Stimulated activated CD4-positive, alpha-beta T cell treated with anti-CD3 and anti-CD28 coated beads, Interleukin-15, amount 100 ng/mL, for 24 hours (primary cell): Measurements from ENCODE around the gene UTS2R.
A peak's percentile ranks its signal among the peaks of the same experiment; 100 is the strongest.
"Not testable (repeated sequence)": the region's sequence is repeated elsewhere in the genome, so short reads cannot be mapped to it uniquely, and the experiment has no call there.

Source experiments
- DNase-seq: peaks from one replicate; pipeline ENCODE4 v3.0.0-alpha.2; 2020

The UTS2R gene

DNA sequence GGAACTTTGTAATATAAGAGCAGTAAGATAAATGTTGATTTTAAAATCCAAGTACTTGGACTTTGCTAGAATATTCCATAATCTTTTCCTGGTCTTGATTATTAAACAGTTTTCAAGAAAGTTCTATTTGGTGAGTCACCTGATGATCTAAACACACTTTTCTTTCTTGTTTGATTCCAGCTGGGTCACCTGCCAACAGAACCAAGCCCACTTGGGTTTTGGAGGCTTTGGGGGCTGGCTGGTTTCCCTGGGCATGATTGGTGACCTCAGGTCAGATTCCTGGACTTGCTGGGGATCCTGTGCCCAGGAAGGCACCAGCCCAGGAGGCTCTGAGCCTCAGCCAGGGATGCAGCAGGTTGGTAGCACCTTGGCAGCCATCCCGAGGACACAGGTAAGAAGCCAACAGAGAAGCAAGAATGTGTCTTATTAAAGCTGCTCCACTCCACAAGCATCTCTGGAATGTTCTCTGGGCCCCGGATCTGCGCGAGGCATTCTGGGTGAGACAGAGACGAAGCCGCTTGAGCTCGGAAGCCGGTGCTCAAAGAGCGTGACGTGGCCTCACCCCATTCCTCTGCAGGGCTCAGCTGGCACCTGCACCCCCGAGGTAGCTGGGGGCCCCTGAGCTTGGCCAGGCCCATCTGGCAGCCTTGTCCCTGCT lies 15.7 kb upstream of the UTS2R start:
- DNase-seq: no peak

DNA sequence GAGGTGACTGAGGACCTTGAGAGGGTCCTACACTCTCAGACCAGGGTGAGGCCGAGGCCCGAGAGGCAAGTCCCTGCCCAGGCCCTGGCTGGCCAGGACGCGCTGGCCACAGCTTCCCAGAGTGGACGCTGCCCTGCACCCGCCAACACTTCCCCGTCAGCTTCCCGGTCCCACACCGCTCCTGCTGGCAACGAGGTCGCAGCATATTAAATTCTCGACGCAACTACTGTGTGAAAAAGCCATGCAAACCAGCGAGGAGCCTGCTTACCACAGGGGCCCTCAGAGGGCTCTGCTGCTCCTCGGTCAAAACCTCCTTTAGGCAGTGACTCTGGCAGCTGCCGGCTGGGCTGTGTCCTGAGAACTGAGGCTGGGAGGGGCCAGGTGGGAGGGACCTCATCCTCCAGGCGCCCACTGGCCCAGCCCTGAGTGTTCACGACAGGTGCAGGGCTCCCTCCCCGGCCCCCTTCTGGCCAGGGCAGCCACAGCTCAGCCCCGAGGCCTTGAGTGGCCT lies 14.7 kb upstream of the UTS2R start:
- no peak for DNase-seq

DNA sequence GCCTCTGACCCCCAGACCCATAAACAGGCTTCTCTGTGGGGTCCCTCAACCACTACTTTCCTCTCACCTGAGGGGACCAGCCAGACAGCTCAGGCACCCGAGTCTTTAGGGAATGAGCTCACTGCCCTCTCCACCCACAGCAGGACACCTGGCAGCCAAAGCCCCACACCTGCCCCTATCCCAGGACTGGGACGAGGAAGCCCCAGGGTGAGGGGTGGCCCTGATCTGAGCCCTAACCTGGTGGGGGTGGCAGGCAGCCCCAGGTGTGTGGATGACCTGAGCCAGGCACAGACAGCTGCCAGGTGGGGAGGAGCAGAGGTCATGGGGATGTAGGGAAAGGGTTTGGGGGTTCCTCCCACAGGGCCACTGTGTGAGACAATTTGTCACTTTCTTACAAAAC lies 14.2 kb upstream of the UTS2R start:
- DNase-seq: no peak

DNA sequence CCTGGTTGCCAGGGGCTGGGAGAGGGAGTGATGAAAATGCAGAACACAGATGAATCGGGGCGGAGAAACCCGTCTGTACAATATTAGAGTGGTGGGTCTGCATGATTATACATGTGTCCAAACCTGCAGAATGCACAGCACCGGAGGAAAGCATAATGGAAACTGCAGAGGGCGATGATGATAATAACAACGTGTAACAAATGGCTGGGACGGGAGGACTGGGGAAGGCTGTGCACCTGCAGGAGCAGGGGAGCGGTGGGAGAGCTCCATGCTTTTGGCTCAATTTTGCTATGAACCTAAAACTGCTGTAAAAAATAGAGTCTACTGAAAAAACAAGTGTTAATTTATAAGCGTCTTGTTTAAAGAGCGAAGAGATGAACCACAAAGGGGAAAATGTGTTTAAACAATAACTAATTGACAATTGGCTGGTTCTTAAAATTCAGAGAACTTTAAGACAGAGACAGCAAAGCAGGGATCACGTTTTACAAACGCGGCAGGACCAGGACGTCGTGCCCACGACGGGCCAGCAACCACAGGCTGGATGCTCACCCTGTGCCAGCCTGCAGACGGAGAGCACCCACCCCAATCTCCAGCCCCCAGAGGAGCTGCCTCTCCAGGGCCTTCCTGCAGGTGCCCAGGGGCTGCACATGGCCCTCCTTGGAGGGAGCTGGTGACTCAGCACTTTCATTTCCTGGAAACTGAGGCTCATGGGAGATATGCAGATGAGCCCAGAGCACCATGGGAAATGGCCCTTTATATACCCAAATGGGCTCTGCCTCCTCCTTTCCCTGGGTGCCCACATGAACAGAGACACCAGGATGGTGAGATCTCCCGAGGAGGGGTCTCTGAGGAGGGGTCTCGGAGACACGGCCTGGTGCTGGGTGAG lies 12.9 kb upstream of the UTS2R start, which contains the start of gene TEX19:
Gene TEX19 (plus strand): TSS at position 783 of the 886 bp plus-strand sequence. CDS start 2,904 bp downstream, outside the sequence.
- peak; percentile 31 for DNase-seq

DNA sequence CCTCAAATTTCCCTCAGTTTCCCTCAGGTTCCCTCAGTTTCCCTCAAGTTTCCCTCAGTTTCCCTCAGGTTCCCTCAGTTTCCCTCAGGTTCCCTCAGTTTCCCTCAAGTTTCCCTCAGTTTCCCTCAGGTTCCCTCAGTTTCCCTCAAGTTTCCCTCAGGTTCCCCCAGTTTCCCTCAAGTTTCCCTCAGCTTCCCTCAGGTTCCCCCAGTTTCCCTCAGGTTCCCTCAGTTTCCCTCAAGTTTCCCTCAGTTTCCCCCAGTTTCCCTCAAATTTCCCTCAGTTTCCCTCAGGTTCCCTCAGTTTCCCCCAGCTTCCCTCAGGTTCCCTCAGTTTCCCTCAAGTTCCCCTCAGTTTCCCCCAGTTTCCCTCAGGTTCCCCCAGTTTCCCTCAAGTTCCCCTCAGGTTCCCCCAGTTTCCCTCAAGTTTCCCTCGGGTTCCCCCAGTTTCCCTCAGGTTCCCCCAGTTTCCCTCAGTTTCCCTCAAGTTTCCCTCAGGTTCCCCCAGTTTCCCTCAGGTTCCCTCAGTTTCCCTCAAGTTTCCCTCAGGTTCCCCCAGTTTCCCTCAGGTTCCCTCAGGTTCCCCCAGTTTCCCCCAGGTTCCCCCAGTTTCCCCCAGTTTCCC lies 12.0 kb upstream of the UTS2R start:
- DNase-seq: not testable (repeated sequence)

DNA sequence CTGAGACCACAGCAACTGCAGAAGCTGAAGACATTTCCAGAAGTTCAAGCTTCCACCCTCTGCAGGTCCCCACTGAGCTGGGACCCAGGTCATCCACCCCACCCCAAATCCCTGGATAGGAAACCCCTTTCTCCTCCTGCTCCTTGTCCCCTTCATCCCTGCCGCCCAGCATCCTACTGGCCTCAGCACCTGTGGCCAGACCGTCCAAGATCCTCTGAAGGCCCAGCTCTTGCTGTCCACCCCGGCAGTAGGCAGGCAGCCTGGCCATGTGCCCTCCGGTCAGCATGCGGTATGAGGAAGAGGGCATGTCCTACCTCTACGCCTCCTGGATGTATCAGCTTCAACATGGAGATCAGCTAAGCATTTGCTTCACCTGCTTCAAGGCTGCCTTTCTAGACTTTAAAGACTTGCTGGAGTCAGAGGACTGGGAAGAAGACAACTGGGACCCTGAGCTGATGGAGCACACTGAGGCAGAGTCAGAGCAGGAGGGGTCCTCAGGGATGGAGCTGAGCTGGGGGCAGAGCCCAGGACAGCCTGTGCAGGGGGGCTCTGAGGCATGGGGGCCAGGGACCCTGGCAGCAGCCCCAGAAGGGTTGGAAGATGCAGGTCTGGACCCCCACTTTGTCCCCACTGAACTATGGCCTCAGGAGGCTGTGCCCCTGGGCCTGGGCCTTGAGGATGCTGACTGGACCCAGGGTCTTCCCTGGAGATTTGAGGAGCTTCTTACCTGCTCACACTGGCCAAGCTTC lies 9.5 kb upstream of the UTS2R start:
- no peak for DNase-seq

DNA sequence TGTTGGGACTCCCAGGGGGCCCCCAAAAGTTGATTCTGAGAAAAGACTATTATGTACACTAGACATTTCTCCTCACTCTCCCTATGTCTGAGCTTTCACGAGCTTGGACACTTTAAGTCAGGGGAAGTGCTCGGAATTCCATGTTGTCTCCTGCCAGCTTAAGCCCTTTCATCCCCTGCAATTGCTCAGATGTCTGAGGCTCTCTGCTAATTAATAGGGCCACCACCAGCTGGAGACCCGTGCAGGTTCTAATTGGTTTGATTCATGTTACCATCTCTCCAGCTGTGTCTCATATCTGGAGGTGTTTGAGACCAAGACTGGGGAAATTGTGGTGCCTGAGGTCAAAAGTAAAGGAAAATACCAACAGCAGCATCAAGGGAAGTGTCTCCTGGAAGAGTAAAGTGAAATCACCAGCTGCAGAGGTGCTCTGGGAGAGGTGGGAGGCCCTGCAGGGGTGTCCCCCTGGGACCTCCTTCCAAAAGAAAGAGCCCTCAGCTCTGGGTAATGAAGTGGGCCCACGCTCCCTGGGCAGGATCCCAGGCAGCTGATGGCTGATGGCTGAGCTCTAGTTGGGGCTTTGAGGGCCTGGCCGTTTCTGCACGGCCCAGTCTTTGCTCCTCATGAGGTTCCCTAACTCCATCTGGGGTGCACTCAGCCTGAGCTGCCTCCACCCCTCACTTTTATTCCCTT lies 5.8 kb upstream of the UTS2R start:
- DNase-seq: no peak

DNA sequence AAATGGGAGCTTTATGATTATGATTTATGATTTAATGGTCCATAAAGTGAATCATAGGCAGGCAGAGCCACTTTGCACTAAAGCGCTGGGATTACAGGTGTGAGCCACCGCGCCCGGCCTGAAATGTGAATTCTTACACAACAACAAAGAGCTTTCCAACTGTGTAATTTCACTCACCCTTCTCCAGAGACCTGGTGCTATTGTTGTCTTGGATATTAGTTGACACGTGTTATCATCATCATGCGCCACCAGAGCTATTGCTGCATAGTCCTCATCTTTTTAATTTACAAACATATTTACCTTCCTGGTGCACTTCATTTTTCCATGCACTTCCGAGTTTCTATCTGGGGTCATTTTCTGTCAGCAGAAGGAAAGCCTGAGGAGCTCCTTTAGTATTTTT lies 4.8 kb upstream of the UTS2R start:
- no peak for DNase-seq

DNA sequence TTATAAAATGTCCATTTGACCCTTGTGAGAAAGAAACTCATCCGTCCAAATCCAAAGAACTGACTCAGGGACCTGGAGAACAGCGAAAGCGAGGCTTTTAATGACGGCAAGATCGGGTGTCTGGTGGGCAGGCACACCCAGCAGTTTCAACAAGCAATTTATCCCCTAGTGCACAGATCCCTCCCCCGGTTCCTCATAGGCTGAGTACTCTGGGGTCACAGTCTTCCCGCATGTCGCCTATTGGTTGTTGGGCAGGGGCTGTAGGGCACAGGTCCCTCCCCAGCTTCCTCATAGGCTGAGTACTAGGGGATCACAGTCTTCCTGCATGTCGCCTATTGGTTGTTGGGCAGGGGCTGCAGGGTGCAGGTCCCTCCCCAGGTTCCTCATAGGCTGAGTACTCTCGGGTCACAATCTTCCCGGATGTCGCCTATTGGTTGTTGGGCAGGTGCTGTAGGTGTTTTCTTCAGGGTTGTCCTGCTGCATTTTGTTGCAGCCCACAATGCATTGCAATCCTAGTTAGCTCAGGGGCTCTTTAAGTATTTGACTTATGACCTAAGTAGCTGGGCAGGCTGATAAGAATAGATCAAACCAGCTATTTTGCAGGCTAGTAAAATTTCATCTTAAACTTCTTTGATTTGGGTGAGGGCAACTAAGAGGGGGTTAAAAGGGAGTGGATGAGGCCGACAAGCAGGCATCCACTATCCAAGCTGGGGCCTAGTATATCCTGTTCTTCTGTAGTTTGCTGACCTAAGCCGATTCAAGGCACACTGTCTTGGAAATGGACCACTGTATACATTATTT lies 3.6 kb upstream of the UTS2R start:
- DNase-seq: no peak

DNA sequence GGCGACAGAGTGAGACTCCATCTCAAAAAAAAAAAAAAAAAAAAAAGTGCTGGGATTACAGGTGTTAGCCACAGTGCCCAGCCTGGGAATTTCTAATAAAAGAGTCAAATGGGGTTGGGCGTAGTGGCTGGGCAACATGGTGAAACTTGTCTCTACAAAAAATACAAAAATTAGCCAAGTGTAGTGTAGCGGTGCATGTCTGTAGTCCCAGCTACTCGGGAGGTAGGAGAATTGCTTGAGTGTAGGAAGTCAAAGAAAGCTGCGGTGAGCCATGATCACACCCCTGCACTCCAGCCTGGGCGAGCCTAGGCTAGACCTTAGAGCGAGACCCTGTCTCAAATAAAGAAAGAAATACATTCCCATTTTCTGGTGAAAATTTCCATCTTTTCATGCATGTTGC lies 2.4 kb upstream of the UTS2R start:
- no peak for DNase-seq

DNA sequence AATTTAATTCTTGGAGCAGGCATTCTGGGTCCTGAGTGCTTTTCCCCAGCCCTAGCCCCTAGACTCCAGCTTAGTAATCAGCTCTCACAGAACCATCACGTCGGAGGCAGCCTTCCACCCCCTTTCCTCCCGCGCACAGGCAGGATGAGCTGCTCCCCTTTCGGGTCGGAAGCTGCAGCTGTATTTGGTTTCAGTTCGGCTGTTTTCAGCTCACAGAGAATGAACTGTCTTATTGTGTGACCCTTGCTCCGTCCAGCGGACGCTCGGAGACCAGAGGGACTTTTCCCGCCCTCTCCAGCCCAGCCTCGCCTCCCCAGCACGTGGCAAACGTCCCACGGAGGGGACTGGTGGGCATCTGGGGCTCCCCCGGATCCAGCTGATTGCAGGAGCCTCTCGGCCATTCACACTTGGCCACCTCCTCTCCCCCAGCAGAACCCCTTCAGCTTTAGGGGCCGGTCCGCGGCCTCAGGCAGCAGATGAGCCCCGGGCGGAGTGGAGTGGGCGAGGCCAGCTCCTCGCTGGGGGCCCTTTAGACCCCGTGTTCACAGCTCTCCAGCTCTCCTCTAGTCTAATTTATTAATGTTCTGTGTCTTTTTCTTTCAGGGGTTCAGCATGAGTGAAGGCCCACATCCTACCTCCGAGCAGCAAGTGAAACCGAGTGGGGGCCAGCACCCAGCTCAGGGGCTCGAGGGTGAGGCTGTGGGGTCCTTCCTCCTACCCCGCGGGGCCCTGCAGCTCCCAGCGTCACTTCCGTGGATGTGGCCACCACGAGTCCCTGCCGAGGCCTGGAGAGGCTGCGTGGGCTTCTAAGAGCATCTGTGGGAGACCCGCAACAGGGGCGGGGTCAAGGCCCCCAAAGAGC lies 863 bp upstream of the UTS2R start:
- DNase-seq: peak; percentile 57

DNA sequence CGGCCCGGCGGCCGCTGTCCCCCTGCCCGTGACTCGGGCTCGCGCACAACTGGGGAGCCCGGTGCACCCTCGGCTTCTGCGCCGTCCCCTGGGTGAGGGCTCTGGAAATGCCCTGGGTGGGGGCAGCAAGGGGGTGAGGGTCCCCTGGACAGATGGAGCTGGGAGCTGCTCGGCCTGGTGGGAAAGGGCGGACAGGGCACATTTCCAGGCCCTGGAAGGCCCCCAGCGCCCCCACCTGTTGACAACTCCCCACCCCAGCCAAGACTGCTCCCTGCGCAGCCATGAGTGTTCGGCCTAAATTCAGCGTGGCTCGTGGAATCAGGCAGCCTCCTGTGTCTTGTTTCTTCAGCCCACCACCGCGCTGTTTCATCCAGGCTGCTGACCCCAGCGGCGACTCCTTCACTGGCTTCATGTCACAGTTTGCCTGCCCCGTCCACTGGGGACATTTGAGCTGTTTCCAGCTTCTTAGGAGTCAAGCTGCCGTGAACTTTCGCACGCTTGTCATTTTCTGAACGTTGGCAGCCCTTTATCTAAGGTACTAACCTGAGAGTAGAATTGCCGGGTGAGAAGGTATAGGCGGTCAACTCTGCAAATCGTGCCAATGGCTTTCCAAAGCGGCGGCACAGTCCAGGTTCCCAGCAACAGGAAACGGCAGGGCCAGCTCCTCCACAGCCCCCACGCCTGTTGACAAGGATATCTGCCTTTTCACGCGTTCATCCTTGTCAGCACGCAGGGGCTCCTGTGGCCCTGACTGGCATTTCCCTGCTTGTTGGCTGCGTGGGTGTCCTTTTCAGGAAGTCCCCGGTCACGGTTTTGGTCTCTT lies 895 bp downstream of the UTS2R start:
- no peak for DNase-seq

DNA sequence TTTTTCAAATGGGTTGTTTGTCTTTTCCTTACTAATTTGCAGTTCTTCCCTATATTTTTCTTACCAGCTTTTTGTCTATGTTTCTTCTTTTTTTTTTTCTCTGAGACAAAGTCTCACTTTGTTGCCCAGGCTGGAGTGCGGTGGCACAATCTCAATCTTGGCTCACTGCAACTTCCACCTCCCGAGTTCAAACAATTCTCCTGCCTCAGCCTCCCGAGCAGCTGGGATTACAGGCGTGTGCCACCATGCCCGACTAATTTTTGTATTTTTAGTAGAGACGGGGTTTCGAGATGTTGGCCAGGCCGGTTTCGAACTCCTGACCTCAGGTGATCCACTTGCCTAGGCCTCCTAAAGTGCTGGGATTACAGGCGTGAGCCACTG lies 1.5 kb downstream of the UTS2R start:
- DNase-seq: not testable (repeated sequence)

DNA sequence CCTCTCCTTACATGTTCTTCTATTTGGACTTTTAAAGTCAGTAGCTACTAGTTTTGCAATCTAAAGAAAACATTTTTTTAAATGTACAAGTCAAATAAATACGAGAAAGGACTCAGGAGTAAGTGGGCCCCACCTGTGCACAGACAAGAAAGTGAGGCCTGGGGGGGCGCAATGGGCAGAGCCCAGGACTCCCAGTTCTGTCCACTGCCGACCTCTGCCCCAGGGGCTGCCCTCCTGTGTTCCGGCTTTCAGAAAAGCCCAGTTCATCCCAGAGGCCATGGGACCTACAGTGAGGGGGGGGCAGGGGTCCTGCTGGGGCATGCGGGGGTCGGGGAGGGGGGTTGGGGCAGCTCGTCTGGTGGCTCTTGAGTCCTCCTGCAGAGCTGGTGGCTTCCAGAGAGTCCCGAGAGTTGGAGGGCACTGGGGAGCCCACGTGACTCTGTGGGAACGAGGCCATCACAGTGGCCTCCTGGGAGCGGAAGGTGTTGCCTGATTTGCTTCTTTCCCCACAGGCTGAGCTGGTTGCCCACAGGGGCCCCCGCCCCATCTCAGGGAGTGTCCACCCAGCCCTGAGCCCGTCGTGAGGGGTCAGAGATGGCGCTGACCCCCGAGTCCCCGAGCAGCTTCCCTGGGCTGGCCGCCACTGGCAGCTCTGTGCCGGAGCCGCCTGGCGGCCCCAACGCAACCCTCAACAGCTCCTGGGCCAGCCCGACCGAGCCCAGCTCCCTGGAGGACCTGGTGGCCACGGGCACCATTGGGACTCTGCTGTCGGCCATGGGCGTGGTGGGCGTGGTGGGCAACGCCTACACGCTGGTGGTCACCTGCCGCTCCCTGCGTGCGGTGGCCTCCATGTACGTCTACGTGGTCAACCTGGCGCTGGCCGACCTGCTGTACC lies 2.4 kb downstream of the UTS2R start:
- no peak for DNase-seq

DNA sequence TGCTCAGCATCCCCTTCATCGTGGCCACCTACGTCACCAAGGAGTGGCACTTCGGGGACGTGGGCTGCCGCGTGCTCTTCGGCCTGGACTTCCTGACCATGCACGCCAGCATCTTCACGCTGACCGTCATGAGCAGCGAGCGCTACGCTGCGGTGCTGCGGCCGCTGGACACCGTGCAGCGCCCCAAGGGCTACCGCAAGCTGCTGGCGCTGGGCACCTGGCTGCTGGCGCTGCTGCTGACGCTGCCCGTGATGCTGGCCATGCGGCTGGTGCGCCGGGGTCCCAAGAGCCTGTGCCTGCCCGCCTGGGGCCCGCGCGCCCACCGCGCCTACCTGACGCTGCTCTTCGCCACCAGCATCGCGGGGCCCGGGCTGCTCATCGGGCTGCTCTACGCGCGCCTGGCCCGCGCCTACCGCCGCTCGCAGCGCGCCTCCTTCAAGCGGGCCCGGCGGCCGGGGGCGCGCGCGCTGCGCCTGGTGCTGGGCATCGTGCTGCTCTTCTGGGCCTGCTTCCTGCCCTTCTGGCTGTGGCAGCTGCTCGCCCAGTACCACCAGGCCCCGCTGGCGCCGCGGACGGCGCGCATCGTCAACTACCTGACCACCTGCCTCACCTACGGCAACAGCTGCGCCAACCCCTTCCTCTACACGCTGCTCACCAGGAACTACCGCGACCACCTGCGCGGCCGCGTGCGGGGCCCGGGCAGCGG lies 3.2 kb downstream of the UTS2R start:
- DNase-seq: no peak

DNA sequence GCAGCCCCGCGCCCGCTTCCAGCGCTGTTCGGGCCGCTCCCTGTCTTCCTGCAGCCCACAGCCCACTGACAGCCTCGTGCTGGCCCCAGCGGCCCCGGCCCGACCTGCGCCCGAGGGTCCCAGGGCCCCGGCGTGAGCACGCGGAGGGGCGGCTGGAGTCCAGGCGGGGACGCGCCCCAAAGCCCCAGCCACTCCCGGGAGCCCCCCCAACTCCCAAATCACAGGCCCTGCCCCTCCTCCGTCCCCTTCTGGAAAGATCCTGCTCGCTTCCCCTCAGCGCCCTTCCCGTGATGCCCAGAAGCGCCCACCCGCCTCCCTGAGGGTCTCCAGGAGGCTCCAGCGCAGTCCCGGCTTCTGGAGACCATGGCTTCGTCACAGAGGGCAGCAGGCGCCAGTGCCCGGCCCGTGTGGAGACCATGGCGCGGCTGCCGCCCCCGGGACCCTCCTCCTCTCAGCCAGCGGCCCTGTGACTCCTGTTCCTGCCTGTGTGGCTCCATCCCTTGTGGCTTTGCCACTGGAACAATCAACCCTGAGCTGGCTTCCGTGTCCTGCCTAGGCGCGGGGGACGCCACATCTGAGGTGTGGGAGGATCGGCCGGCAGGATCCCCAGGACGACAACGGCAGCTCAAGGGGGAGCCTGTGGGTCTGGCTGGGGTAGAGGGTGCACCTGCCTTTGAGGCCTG lies 3.9 kb downstream of the UTS2R start:
- DNase-seq: no peak
